Smooth muscle cell (in vitro differentiated cells): ENCODE results near the gene MPZ. TPM values are rescaled to one million over a fixed set of nuclear protein-coding genes. Genes with fewer than 3 reads are reported as not detected.

Experiments used
- DNase-seq: peaks from one replicate; lab custom pipeline; 2025; ENCODE audit not compliant: unreplicated experiment; lab: John Stamatoyannopoulos, UW
- H2AFZ ChIP-seq: fragments of 200-600 bp; sonication (generic); 2 replicates; pipeline ENCODE4 v1.6.0; 2016; ENCODE audit warnings: antibody characterized with exemption, low read depth, mild to moderate bottlenecking
- H3F3A ChIP-seq: fragments of 200-600 bp; sonication (generic); 2 replicates; pipeline ENCODE4 v1.6.0; 2017; ENCODE audit warnings: antibody characterized with exemption, low read depth
- H3K27ac ChIP-seq: fragments of 200-600 bp; sonication (generic); 2 replicates; pipeline ENCODE4 v1.5.1; 2016; ENCODE audit warnings: low read depth, mild to moderate bottlenecking
- H3K27me3 ChIP-seq: fragments of 200-600 bp; sonication (generic); 2 replicates; pipeline ENCODE4 v1.6.1; 2016; ENCODE audit warnings: low read depth, mild to moderate bottlenecking
- H3K36me3 ChIP-seq: fragments of 200-600 bp; sonication (generic); 2 replicates; pipeline ENCODE4 v1.5.1; 2016; ENCODE audit warnings: low read depth
- H3K4me1 ChIP-seq: fragments of 200-600 bp; sonication (generic); 2 replicates; pipeline ENCODE4 v1.5.1; 2016; ENCODE audit warnings: low read depth
- H3K4me2 ChIP-seq: fragments of 200-600 bp; sonication (generic); 2 replicates; pipeline ENCODE4 v1.6.0; 2016; ENCODE audit warnings: mild to moderate bottlenecking
- H3K4me3 ChIP-seq: fragments of 200-600 bp; sonication (generic); 2 replicates; pipeline ENCODE4 v1.5.1; 2016; ENCODE audit warnings: mild to moderate bottlenecking
- H3K79me2 ChIP-seq: fragments of 200-600 bp; sonication (generic); 2 replicates; pipeline ENCODE4 v1.6.0; 2016; ENCODE audit warnings: low read depth, mild to moderate bottlenecking
- H3K9ac ChIP-seq: fragments of 200-600 bp; sonication (generic); 2 replicates; pipeline ENCODE4 v1.6.0; 2016; ENCODE audit warnings: low read depth
- H3K9me3 ChIP-seq: fragments of 200-600 bp; sonication (generic); replicated peaks from 2 replicates; pipeline ENCODE4 v1.5.1; 2016; ENCODE audit warnings: low read depth
- H4K20me1 ChIP-seq: fragments of 200-600 bp; sonication (generic); 2 replicates; pipeline ENCODE4 v1.6.0; 2016; ENCODE audit warnings: low read depth
- CTCF ChIP-seq: fragments of 200-600 bp; sonication (generic); IDR thresholded peaks from 2 replicates; pipeline ENCODE4 v1.5.1; 2017; ENCODE audit warnings: borderline replicate concordance, mild to moderate bottlenecking, antibody characterized with exemption; ENCODE audit not compliant: insufficient read depth, poor library complexity, severe bottlenecking
- WGBS: methylation state at CpG from one replicate; pipeline ENCODE4 v1.1.7; 2016; ENCODE audit warnings: low lambda C conversion rate; 5-methylcytosine and 5-hydroxymethylcytosine counted together
- polyA plus RNA-seq: library from polyadenylated mRNA; unstranded; fragments of >200 nt; fragmentation: Nextera tagmentation; extraction: Ambion mirVana; gene quantifications from 2 replicates; pipeline ENCODE4 v1.2.1, GENCODE V29; 2016
- total RNA-seq: library from RNA; depleted of rRNA; stranded (reverse); fragments of >200 nt; gene quantifications from 2 replicates; pipeline ENCODE4 v1.2.3, GENCODE V29; 2014

The MPZ gene
- total and polyA plus RNA-seq, 2 experiments from 2014 or later, result not detected

- DNase-seq, result no peak
- no peak overlapping the region for H2AFZ ChIP-seq
- no peaks in the 10 kb centered on the region for H3K79me2 ChIP-seq
- no peak overlapping the region for H3K9ac ChIP-seq
- no peaks in the 10 kb centered on the region for H3K9me3 ChIP-seq
- 94% methylated on average over 6 of the region's 6 CpGs for WGBS
- TF ChIP-seq CTCF, result no peak
- H3F3A ChIP-seq, result no peaks in the 10 kb centered on the region
- H3K4me1 ChIP-seq, result no peaks in the 10 kb centered on the region
- H3K27me3 ChIP-seq, result no peaks in the 10 kb centered on the region
- H4K20me1 ChIP-seq, result no peaks in the 10 kb centered on the region
- no peak overlapping the region for H3K27ac ChIP-seq
- H3K4me3 ChIP-seq, result no peak overlapping the region
- no peak overlapping the region for H3K4me2 ChIP-seq
- no peaks in the 10 kb centered on the region for H3K36me3 ChIP-seq
Observed at GRCh38 chr1:161298116-161298515, 11.7 kb downstream of the MPZ start.

GRCh38 chr1:161297415-161297814 lies 12.4 kb downstream of the MPZ start:
- Histone ChIP-seq H3K27ac (no peak overlapping the region), H3K9ac (no peak overlapping the region), H3K36me3 (no peaks in the 10 kb centered on the region), H3K79me2 (no peaks in the 10 kb centered on the region), H3F3A (no peaks in the 10 kb centered on the region), H3K4me3 (no peak overlapping the region), H3K4me1 (no peaks in the 10 kb centered on the region), H3K9me3 (no peaks in the 10 kb centered on the region), H3K4me2 (no peak overlapping the region), H4K20me1 (no peaks in the 10 kb centered on the region), H2AFZ (no peak overlapping the region), H3K27me3 (no peaks in the 10 kb centered on the region)
- no peak for DNase-seq
- no peak for TF ChIP-seq CTCF

GRCh38 chr1:161290779-161291178 lies 19.0 kb downstream of the MPZ start:
- TF ChIP-seq CTCF, result no peak
- WGBS, result 75% methylated on average over 1 of the region's 1 CpG

GRCh38 chr1:161287482-161288054 lies 22.2 kb downstream of the MPZ start:
- 92% methylated on average over 3 of the region's 3 CpGs for WGBS
- no peak for TF ChIP-seq CTCF
- no peaks in the 10 kb centered on the region for H3K79me2 ChIP-seq

More at GRCh38 chr1:161290779-161291178, 19.0 kb downstream of the MPZ start:
- Histone ChIP-seq H3K27ac (no peak overlapping the region), H3K27me3 (peaks cover 1% of the 10 kb centered on the region), H4K20me1 (no peaks in the 10 kb centered on the region), H3K4me3 (no peak overlapping the region), H3K36me3 (no peaks in the 10 kb centered on the region), H3F3A (no peaks in the 10 kb centered on the region), H2AFZ (no peak overlapping the region), H3K4me1 (no peaks in the 10 kb centered on the region), H3K9ac (no peak overlapping the region), H3K4me2 (no peak overlapping the region), H3K79me2 (no peaks in the 10 kb centered on the region), H3K9me3 (no peaks in the 10 kb centered on the region)
- DNase-seq, result no peak

More at GRCh38 chr1:161287482-161288054, 22.2 kb downstream of the MPZ start:
- H4K20me1 ChIP-seq, result no peaks in the 10 kb centered on the region
- H3K4me2 ChIP-seq, result no peak overlapping the region
- H3F3A ChIP-seq, result no peaks in the 10 kb centered on the region
- H3K27me3 ChIP-seq, result peaks cover 15% of the 10 kb centered on the region
- H3K9ac ChIP-seq, result no peak overlapping the region
- H2AFZ ChIP-seq, result no peak overlapping the region
- H3K9me3 ChIP-seq, result no peaks in the 10 kb centered on the region
- no peak overlapping the region for H3K27ac ChIP-seq
- H3K4me1 ChIP-seq, result no peaks in the 10 kb centered on the region
- no peak for DNase-seq
- no peaks in the 10 kb centered on the region for H3K36me3 ChIP-seq
- no peak overlapping the region for H3K4me3 ChIP-seq
